T-helper 17 cell (primary cell): ENCODE data around the gene SMURF2. TPM values are rescaled to one million over a fixed set of nuclear protein-coding genes. Genes with fewer than 3 reads are reported as not detected.

Experiments used
- ATAC-seq: fragments of 150-1000 bp; cut with Tn5 transposase; 2 replicates; pipeline ENCODE4 v1.10.0; 2021; ENCODE audit warnings: mild to moderate bottlenecking, moderate library complexity
- DNase-seq, 3 donors: peaks; one replicate each; pipeline versions ENCODE4 v3.0.0 to v3.0.0-alpha.2; 2020 to 2021
- H3K9me3 ChIP-seq: one replicate; pipeline ENCODE4 v1.7.0; 2013; ENCODE audit warnings: low read length, mild to moderate bottlenecking; ENCODE audit not compliant: control insufficient read depth, poor library complexity, severe bottlenecking
- H3K27ac Mint-ChIP-seq: one replicate; pipeline ENCODE4 v1.8.0; 2022; ENCODE audit warnings: mild to moderate bottlenecking, moderate library complexity, mixed read lengths
- H3K27me3 Mint-ChIP-seq: one replicate; pipeline ENCODE4 v1.8.0; 2022; ENCODE audit warnings: mixed read lengths
- H3K36me3 Mint-ChIP-seq: one replicate; pipeline ENCODE4 v1.8.0; 2022; ENCODE audit warnings: low read depth, mixed read lengths
- H3K4me1 Mint-ChIP-seq: one replicate; pipeline ENCODE4 v1.8.0; 2022; ENCODE audit warnings: mild to moderate bottlenecking, mixed read lengths
- H3K4me3 Mint-ChIP-seq: one replicate; pipeline ENCODE4 v1.8.0; 2022; ENCODE audit warnings: mild to moderate bottlenecking, moderate library complexity, mixed read lengths
- total RNA-seq, 4 donors: library from RNA in 2 of 4; stranded (reverse) in 2 of 4; gene quantifications; one replicate each; pipeline ENCODE4 v1.2.3 and lab custom pipeline; 2022 to 2026

Gene SMURF2
- total RNA-seq, 2 donors from 2014 or later = 25.4 to 26.6 TPM

GRCh38 chr17:64504769-64505339, 157.3 kb downstream of the SMURF2 start:
- no peak for DNase-seq
- Mint-ChIP-seq H3K36me3 (peaks cover 24% of the 10 kb centered on the region), H3K4me3 (peak overlapping the region; percentile 99), H3K27ac (peak overlapping the region; percentile 100), H3K4me1 (peaks cover 68% of the 10 kb centered on the region), H3K27me3 (no peaks in the 10 kb centered on the region)
- no peaks in the 10 kb centered on the region for H3K9me3 ChIP-seq
- no peak for ATAC-seq

DNA sequence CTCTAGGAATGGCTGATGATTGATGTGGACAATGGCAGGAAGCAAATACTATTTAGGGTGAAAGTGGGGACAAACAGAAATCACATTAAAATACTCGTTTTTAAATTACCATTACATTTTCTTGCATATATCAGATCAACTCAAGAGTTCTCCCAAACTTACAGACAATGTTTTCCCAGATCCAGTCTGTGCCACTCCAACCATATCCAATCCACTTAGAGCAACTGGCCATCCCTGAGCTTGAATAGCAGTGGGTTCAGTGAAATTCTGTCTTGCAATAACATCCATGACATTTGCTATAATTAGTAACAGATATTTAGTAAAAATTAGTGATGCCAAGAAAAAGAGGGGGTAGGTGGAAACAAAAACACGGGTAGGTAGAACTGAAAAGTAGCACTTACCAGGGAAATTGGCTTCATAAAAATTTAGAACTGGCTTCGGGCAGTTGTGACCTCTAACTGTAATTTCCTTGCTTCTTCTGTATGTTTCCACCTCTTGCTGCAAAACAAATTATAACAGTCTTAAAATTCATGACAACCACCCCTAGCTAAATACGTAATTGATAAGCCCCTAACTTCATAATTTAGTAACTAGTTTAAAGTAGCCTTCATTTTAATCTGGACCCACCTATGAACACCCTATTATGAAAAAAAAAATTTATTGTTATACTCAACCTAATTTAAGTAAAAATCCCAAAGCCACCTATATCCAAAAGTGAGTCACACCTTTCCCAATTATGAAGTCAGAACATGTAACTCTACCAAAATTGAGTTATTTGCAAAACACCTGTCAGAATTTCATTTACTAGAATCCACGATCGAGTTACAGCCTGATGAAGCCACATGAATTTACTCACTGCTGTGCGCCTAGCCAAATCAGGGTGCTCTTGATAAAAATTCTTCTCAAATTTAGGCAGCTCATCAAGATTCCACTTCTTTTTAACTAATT, 158.0 kb downstream of the SMURF2 start:
- no peak for DNase-seq
- H3K9me3 ChIP-seq = no peaks in the 10 kb centered on the region
- Mint-ChIP-seq H3K27me3 (no peaks in the 10 kb centered on the region), H3K4me3 (peak overlapping the region; percentile 99), H3K27ac (peak overlapping the region; percentile 100), H3K36me3 (peaks cover 24% of the 10 kb centered on the region), H3K4me1 (peaks cover 71% of the 10 kb centered on the region)
- ATAC-seq = no peak

DNA sequence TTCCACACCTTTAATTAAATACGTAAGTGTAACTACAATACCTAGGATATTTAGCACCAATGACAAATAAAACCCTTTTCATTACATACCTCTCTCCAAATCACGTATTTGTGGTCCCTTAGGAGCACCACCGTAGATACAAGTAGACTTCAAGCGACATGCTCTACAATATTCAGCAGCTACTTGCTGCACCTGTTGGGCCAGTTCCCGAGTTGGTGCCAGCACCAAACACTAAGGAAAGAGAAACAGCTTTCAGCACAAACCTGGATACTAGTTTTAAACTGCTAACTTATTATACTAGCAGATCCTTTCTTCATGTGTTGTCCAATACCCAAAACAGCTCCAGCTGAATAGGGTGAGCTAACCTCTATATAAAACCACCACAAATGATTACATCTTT, 158.8 kb downstream of the SMURF2 start:
- peak overlapping the region; percentile 99 for H3K4me3 Mint-ChIP-seq
- H3K4me1 Mint-ChIP-seq = peaks cover 71% of the 10 kb centered on the region
- peak overlapping the region; percentile 100 for H3K27ac Mint-ChIP-seq
- DNase-seq (no peak), ATAC-seq (no peak)
- peaks cover 24% of the 10 kb centered on the region for H3K36me3 Mint-ChIP-seq
- no peaks in the 10 kb centered on the region for H3K9me3 ChIP-seq
- no peaks in the 10 kb centered on the region for H3K27me3 Mint-ChIP-seq

DNA sequence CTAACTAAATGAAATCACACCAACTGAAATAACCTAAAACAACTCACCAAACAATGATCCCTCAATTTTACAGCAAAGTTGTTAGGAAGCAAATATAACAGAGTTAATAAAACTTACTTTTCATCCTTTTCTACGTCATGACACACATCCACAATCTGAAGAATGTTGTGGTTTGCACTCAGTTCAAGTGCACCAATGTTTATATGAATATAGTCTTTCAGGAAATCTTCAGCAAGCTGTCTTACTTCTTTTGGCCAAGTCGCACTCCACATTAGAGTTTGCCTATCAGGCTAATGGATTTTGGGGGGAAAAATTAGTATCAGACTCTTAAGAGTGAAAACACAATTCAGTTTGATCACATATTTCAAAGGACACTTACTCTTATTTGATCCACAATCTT, 159.3 kb downstream of the SMURF2 start:
- peak overlapping the region; percentile 100 for H3K27ac Mint-ChIP-seq
- H3K4me3 Mint-ChIP-seq = peak overlapping the region; percentile 99
- no peak for ATAC-seq
- no peaks in the 10 kb centered on the region for H3K27me3 Mint-ChIP-seq
- no peaks in the 10 kb centered on the region for H3K9me3 ChIP-seq
- peaks cover 72% of the 10 kb centered on the region for H3K4me1 Mint-ChIP-seq
- no peak for DNase-seq
- H3K36me3 Mint-ChIP-seq = peaks cover 24% of the 10 kb centered on the region

GRCh38 chr17:64502021-64502420, 160.1 kb downstream of the SMURF2 start:
- Mint-ChIP-seq H3K4me3 (peak overlapping the region; percentile 81), H3K4me1 (peaks cover 76% of the 10 kb centered on the region), H3K27me3 (no peaks in the 10 kb centered on the region), H3K36me3 (peaks cover 26% of the 10 kb centered on the region), H3K27ac (peak overlapping the region; percentile 100)
- ATAC-seq (no peak), DNase-seq (no peak)
- H3K9me3 ChIP-seq = no peaks in the 10 kb centered on the region

DNA sequence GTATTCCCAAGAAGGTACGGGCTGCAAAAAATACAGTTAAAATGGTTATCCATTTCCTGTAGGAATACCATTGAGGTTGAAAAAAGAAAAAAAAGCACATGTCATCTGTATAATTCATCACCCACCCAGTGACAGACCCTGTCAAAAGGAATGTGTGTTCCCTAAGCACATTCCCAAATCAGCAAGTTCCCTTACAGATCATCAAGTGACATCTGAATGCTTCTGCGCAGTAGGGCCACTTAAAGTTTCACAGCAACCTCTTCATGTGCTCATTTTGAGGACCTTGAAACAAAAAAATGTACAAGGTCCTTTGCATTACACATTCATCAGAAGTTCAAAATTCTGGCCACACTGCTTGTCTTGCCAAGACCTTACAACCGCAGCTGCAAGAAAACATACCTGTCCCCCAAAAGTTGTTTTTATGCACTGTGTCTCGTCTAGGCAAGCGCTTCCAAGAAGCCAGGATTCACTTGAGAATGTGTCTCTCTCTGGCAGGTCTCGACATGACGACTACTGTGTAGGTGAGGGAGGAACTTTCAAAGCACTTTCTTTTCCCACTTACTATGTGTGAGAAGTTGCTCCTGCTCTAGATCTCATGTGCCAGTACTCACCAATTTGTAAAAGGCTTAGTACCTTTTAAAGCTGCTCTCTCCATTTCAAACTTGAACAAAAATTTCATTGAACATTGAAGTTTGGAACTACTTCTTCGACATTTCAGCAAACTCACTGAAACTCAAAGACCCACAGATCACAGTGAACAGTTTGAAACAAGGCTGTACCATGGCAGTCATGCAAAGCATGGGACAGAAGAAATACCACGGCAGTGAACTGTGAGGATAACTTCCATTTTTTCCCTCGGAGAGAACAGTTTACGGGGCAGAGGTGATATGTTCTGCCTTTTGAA, 161.0 kb downstream of the SMURF2 start:
- H3K27me3 Mint-ChIP-seq = no peaks in the 10 kb centered on the region
- peak overlapping the region; percentile 100 for H3K27ac Mint-ChIP-seq
- peaks cover 80% of the 10 kb centered on the region for H3K4me1 Mint-ChIP-seq
- peak overlapping the region; percentile 81 for H3K4me3 Mint-ChIP-seq
- no peaks in the 10 kb centered on the region for H3K9me3 ChIP-seq
- peaks cover 30% of the 10 kb centered on the region for H3K36me3 Mint-ChIP-seq
- no peak for DNase-seq
- no peak for ATAC-seq

GRCh38 chr17:64500487-64500859, 161.6 kb downstream of the SMURF2 start:
- H3K27me3 Mint-ChIP-seq = no peaks in the 10 kb centered on the region
- no peaks in the 10 kb centered on the region for H3K9me3 ChIP-seq
- DNase-seq (no peak), ATAC-seq (no peak)
- H3K4me3 Mint-ChIP-seq = peak overlapping the region; percentile 81
- H3K4me1 Mint-ChIP-seq = peaks cover 78% of the 10 kb centered on the region
- H3K36me3 Mint-ChIP-seq = peaks cover 27% of the 10 kb centered on the region
- H3K27ac Mint-ChIP-seq = peak overlapping the region; percentile 100

- Mint-ChIP-seq H3K27me3 (no peaks in the 10 kb centered on the region), H3K36me3 (peaks cover 22% of the 10 kb centered on the region), H3K4me1 (peaks cover 75% of the 10 kb centered on the region), H3K4me3 (peak overlapping the region; percentile 81), H3K27ac (peak overlapping the region; percentile 100)
- DNase-seq (no peak), ATAC-seq (no peak)
- H3K9me3 ChIP-seq = no peaks in the 10 kb centered on the region
Observed at GRCh38 chr17:64499805-64500486, 162.2 kb downstream of the SMURF2 start.

DNA sequence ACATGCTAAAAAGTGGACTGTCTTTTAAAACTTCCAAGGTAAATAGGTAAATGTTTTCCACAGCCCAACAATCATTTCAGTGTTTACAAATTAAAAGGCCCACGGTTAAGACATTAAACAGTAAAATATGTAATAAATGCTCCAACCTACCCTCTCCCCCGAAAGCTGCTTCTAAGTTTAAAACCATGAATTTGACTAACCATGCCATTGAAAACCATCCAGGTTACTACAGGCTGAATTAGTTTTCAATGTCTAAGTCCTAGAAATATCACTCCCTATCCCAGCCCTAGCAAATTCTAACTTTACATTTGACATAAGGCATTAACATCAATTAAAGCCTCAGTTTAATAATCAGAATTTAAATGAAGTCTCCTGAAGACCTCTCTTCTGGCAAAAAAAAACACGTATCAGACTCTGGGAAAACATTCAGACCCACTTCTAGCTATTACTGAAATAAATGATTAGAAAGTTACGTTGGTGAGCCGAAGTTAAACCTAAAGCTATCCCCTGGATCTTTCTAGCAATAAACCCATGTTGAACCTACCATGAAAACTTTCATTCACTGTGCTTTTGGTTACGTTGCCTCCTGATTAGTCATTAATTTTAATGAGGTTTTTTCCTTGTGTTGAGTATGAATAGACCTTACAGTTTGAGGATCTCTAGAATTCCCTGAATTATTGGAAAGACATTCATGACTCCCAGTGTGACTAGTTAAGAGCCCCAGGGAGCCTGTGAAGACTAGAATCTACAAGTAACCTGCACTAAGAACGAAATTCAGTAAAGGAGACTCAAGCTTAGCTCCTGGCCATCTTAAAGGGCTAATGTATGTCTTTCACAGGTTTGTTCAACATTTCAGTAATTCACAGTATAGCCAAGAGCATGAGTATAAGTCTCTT, 163.6 kb downstream of the SMURF2 start:
- Mint-ChIP-seq H3K27me3 (no peaks in the 10 kb centered on the region), H3K36me3 (peaks cover 17% of the 10 kb centered on the region), H3K4me3 (peak overlapping the region; percentile 100), H3K27ac (peak overlapping the region; percentile 100), H3K4me1 (peaks cover 73% of the 10 kb centered on the region)
- ATAC-seq (no peak), DNase-seq (no peak)
- no peaks in the 10 kb centered on the region for H3K9me3 ChIP-seq

DNA sequence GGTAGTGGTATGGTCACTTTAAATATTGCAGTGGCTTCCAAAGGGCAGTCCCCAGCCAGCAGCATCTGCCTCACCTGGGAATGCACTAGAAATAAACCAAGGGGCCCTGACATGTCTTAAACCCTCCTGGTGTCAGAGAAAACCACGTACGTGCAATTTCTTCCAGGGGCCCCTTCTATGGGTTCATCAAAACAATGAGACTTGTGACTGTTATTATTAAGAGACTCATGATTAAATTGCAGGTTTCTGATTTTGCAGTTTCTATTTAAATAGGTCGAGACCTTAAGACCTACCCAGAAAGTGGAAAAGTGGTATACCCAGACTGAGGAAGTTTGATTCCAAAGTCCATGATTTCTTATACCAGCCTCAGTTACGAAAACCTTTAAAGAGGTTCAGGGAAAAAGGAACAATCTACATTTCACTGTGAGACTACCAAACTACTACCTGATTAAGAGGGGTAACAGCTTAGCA, 164.5 kb downstream of the SMURF2 start:
- peak overlapping the region; percentile 100 for H3K4me3 Mint-ChIP-seq
- H3K4me1 Mint-ChIP-seq = peaks cover 67% of the 10 kb centered on the region
- H3K27ac Mint-ChIP-seq = peak overlapping the region; percentile 100
- ATAC-seq = no peak
- no peaks in the 10 kb centered on the region for H3K9me3 ChIP-seq
- no peak for DNase-seq
- peaks cover 17% of the 10 kb centered on the region for H3K36me3 Mint-ChIP-seq
- H3K27me3 Mint-ChIP-seq = no peaks in the 10 kb centered on the region

- H3K9me3 ChIP-seq = no peaks in the 10 kb centered on the region
- Mint-ChIP-seq H3K36me3 (peaks cover 15% of the 10 kb centered on the region), H3K4me1 (peaks cover 62% of the 10 kb centered on the region), H3K27me3 (no peaks in the 10 kb centered on the region), H3K27ac (peak within 1 kb of the TSS; percentile 100), H3K4me3 (peak within 1 kb of the TSS; percentile 100)
- DNase-seq = peak; percentile 95 to 97 (median 95)
- ATAC-seq = peak; percentile 82
Observed at GRCh38 chr17:64496786-64497564, 165.1 kb downstream of the SMURF2 start, which contains the start of gene POLG2. Gene POLG2, minus strand, starts transcription at chr17:64497054. Its CDS starts 86 bp downstream, at chr17:64496968.
